Fibroblast of lung (primary cell): ENCODE results near the gene PROK2. TPM values are rescaled to one million over a fixed set of nuclear protein-coding genes. Genes with fewer than 3 reads are reported as not detected.

Experiments
- DNase-seq, 2 donors: peaks; one replicate each; pipeline versions ENCODE4 v3.0.0 to v3.0.0-alpha.2; 2010; ENCODE audit warnings: low read depth in 2 of 2
- H2AFZ ChIP-seq: 2 replicates; pipeline ENCODE4 v1.5.1; 2012; ENCODE audit warnings: low read length, control low read depth, inconsistent platforms
- H3K27ac ChIP-seq: 2 replicates; pipeline ENCODE4 v1.5.1; 2011; ENCODE audit warnings: low read length, control low read depth; ENCODE audit not compliant: insufficient read depth
- H3K27me3 ChIP-seq: 2 replicates; pipeline ENCODE4 v1.5.1; 2011; ENCODE audit warnings: mild to moderate bottlenecking, low read length; ENCODE audit not compliant: control insufficient read depth, insufficient read depth
- H3K36me3 ChIP-seq: 2 replicates; pipeline ENCODE4 v1.5.1; 2011; ENCODE audit warnings: low read length; ENCODE audit not compliant: control insufficient read depth, insufficient read depth
- H3K4me1 ChIP-seq: 2 replicates; pipeline ENCODE4 v1.5.1; 2011; ENCODE audit warnings: low read length; ENCODE audit not compliant: control insufficient read depth, insufficient read depth; ENCODE audit errors: extremely low read depth
- H3K4me2 ChIP-seq: 2 replicates; pipeline ENCODE4 v1.5.1; 2011; ENCODE audit warnings: low read length, control low read depth; ENCODE audit not compliant: insufficient read depth; ENCODE audit errors: extremely low read depth
- H3K4me3 ChIP-seq, 4 experiments: fragments of 200-600 bp in 1 of 4; sonication (generic) in 1 of 4; replicated peaks in 1 of 4; 2 replicates each; pipeline ENCODE4 v1.5.1; 2011 to 2016; ENCODE audit warnings: low read length in 4 of 4, low read depth in 3 of 4, mild to moderate bottlenecking in 3 of 4, control low read depth in 2 of 4, inconsistent platforms in 1 of 4, mixed read lengths in 1 of 4; ENCODE audit not compliant: insufficient read depth in 1 of 4; ENCODE audit errors: control extremely low read depth in 1 of 4
- H3K79me2 ChIP-seq: 2 replicates; pipeline ENCODE4 v1.5.1; 2012; ENCODE audit warnings: mild to moderate bottlenecking, low read length, inconsistent platforms; ENCODE audit not compliant: control insufficient read depth, insufficient read depth
- H3K9ac ChIP-seq: 2 replicates; pipeline ENCODE4 v1.5.1; 2011; ENCODE audit warnings: mild to moderate bottlenecking, low read length, control low read depth; ENCODE audit not compliant: insufficient read depth
- H3K9me3 ChIP-seq: 2 replicates; pipeline ENCODE4 v1.5.1; 2012; ENCODE audit warnings: low read depth, low read length; ENCODE audit not compliant: control insufficient read depth, insufficient read depth
- H4K20me1 ChIP-seq: 2 replicates; pipeline ENCODE4 v1.5.1; 2011; ENCODE audit warnings: low read length; ENCODE audit not compliant: control insufficient read depth, insufficient read depth; ENCODE audit errors: extremely low read depth
- EZH2 ChIP-seq: IDR thresholded peaks from 2 replicates; pipeline ENCODE4 v1.5.1; 2012; ENCODE audit warnings: low read length, control low read depth, mild to moderate bottlenecking; ENCODE audit errors: missing control alignments
- polyA plus RNA-seq, 2 donors: library from polyadenylated mRNA; depleted of rRNA in 1 of 2; stranded (reverse) in 1 of 2; unstranded in 1 of 2; fragments of >200 nt; gene quantifications; 2 replicates each; pipeline ENCODE4 v1.2.1, GENCODE V29; 2011 to 2012; ENCODE audit warnings: missing spikeins in 1 of 2
- total RNA-seq: library from RNA; depleted of rRNA; stranded (reverse); fragments of >200 nt; gene quantifications from 2 replicates; pipeline ENCODE4 v1.2.1, GENCODE V29; 2014
- TF ChIP-seq, protein P1 (sequence below), 2 donors: IDR thresholded peaks in 1 of 2; conservative IDR thresholded peaks in 1 of 2; 1 replicate in 1 of 2; 2 replicates in 1 of 2; pipeline ENCODE4 v1.5.1; 2011 to 2012; ENCODE audit warnings: low read length in 2 of 2, control low read depth in 1 of 2, inconsistent platforms in 1 of 2, low read depth in 1 of 2, mild to moderate bottlenecking in 1 of 2

Gene PROK2
- total and polyA plus RNA-seq, 2 donors (not counting 1 experiment from before 2014, with no cell fraction given), result not detected

DNA sequence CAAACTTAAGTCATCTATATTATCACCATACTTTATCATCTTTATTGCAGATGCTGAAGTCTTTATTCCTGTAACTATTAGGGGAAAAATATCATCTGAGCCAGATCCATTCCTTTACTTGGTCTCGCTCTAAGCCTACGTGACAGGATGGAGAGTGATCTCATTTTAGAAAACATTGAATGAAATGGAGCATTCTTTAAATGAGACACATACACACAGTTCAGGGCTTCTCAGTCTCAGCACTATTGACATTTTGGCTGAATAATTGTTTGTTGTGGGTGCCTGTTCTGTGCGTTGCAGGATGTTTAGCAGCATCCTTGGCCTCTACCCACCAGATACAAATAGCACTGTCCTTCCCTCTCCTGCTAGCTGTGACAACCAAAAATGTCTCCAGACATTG, 36.2 kb upstream of the PROK2 start:
- Histone ChIP-seq H3K9me3 (no peaks in the 10 kb centered on the region), H3K36me3 (no peaks in the 10 kb centered on the region), H3K4me1 (no peaks in the 10 kb centered on the region), H3K9ac (no peak overlapping the region), H2AFZ (no peak overlapping the region), H3K27ac (no peak overlapping the region), H3K27me3 (no peaks in the 10 kb centered on the region), H4K20me1 (no peaks in the 10 kb centered on the region), H3K79me2 (no peaks in the 10 kb centered on the region), H3K4me3 (no peak overlapping the region), H3K4me2 (no peak overlapping the region)
- no peak for DNase-seq
- TF ChIP-seq, protein P1, sequence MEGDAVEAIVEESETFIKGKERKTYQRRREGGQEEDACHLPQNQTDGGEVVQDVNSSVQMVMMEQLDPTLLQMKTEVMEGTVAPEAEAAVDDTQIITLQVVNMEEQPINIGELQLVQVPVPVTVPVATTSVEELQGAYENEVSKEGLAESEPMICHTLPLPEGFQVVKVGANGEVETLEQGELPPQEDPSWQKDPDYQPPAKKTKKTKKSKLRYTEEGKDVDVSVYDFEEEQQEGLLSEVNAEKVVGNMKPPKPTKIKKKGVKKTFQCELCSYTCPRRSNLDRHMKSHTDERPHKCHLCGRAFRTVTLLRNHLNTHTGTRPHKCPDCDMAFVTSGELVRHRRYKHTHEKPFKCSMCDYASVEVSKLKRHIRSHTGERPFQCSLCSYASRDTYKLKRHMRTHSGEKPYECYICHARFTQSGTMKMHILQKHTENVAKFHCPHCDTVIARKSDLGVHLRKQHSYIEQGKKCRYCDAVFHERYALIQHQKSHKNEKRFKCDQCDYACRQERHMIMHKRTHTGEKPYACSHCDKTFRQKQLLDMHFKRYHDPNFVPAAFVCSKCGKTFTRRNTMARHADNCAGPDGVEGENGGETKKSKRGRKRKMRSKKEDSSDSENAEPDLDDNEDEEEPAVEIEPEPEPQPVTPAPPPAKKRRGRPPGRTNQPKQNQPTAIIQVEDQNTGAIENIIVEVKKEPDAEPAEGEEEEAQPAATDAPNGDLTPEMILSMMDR (conservative IDR thresholded peaks at IDR 0.05 in 1 of 2, IDR thresholded peaks at IDR 0.05 in 1 of 2; ENCODE audit: low read depth in 1 of 2, low read length in 2 of 2), result no peak
- TF ChIP-seq EZH2, result no peak

DNA sequence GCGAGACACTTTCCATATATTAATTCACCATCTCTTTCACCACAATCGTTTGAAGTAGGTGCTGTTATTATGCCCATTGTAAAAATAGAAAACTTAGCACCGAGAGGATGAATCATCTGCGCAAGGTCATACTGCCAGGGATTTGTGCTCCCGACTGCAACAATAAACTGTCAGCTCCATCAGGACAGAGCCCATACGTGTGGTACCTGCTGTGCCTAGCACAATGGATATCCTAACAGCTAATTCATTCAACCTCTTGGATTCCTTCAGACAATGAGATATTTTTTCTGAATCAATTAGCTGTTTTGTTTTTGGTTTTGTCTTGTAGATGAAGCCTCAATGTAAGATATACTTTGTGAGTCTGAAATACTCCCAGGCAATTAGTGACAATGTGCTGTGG, 32.3 kb upstream of the PROK2 start:
- no peaks in the 10 kb centered on the region for H3K79me2 ChIP-seq
- no peak for TF ChIP-seq EZH2
- TF ChIP-seq, protein P1 (conservative IDR thresholded peaks at IDR 0.05 in 1 of 2, IDR thresholded peaks at IDR 0.05 in 1 of 2; ENCODE audit: low read depth in 1 of 2, low read length in 2 of 2), result no peak
- H3K9me3 ChIP-seq, result no peaks in the 10 kb centered on the region
- H2AFZ ChIP-seq, result no peak overlapping the region
- no peak for DNase-seq
- no peaks in the 10 kb centered on the region for H4K20me1 ChIP-seq
- H3K27ac ChIP-seq, result no peak overlapping the region
- no peak overlapping the region for H3K4me3 ChIP-seq
- H3K27me3 ChIP-seq, result no peaks in the 10 kb centered on the region
- H3K4me2 ChIP-seq, result no peak overlapping the region
- H3K36me3 ChIP-seq, result no peaks in the 10 kb centered on the region
- no peak overlapping the region for H3K9ac ChIP-seq
- H3K4me1 ChIP-seq, result no peaks in the 10 kb centered on the region

DNA sequence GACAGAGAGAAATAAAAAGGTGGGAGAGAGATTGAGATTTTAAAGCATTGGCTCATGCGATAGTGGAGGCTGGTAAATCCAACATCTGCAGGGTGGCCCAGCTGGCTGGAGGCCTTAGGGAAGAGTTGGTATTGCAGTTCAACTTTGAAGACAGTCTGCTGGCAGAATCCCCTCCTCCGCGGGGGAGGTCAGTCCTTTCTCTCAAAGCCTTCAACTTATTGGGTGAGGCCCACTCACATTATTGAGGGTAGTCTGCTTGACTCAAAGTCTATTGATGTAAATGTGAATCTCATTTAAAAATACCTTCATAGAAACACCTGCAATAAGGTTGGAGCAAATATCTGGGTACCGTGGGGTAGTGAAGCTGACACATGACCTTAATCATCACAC, 31.8 kb upstream of the PROK2 start:
- TF ChIP-seq, protein P1 (conservative IDR thresholded peaks at IDR 0.05 in 1 of 2, IDR thresholded peaks at IDR 0.05 in 1 of 2; ENCODE audit: low read depth in 1 of 2, low read length in 2 of 2), result no peak
- no peak for TF ChIP-seq EZH2
- H3K27me3 ChIP-seq, result no peaks in the 10 kb centered on the region

More for the DNA sequence above, 31.8 kb upstream of the PROK2 start:
- Histone ChIP-seq H3K9me3 (no peaks in the 10 kb centered on the region), H3K9ac (no peak overlapping the region), H2AFZ (no peak overlapping the region), H3K4me1 (no peaks in the 10 kb centered on the region), H3K36me3 (no peaks in the 10 kb centered on the region), H4K20me1 (no peaks in the 10 kb centered on the region), H3K27ac (no peak overlapping the region), H3K79me2 (no peaks in the 10 kb centered on the region), H3K4me3 (no peak overlapping the region), H3K4me2 (no peak overlapping the region)
- no peak for DNase-seq
